Measurements from ENCODE around the gene IL5RA.

Gene IL5RA

DNA sequence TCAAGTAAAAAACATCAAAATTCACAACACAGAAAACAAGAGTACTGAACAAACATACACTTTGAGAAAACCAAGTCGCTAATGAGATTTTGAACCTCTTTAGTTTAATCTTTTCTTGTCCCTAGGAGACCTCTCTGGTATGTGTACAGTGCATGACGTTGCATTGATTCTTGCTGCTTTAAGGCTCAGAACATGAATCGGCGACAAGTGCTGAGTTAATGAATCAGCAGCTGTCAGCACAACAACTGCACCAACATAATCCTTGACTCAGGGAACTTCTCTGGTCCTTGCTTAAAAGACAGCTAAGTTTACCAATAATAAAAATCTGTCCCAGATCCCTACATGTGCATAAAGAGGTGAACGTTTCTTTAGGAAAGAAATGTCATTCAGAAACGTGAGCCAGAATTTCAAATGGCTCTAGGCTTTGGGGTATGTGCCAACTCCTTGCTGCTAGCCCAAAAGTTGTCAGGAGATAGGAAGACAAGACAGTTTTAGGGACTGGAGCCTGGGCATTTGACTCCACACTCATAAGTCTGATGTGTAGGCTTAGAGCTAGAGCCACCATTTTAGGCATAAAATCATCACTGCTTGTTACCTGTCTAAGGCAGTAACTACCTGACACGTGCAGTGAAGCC is 86.9 kb downstream of the IL5RA start:
- Histone ChIP-seq H3K4me3 (ENCODE audit: low read depth in 1 of 2, low read length in 2 of 2) (no peak overlapping the region), H3K9me3 (ENCODE audit: control insufficient read depth in 1 of 2, low read length in 2 of 2) (no peaks in the 10 kb centered on the region), H3K27me3 (ENCODE audit: control insufficient read depth in 1 of 2, insufficient read depth in 2 of 2, low read length in 2 of 2) (no peaks in the 10 kb centered on the region), H3K27ac (ENCODE audit: low read depth, low read length) (no peak overlapping the region), H3K4me1 (ENCODE audit: control insufficient read depth in 1 of 2, insufficient read depth in 2 of 2, low read length in 2 of 2) (no peaks in the 10 kb centered on the region), H3K36me3 (ENCODE audit: control insufficient read depth in 1 of 2, insufficient read depth in 2 of 2, low read length in 2 of 2) (no peaks in the 10 kb centered on the region), H3K9ac (ENCODE audit: low read depth in 1 of 2, low read length in 2 of 2) (no peak overlapping the region)

DNA sequence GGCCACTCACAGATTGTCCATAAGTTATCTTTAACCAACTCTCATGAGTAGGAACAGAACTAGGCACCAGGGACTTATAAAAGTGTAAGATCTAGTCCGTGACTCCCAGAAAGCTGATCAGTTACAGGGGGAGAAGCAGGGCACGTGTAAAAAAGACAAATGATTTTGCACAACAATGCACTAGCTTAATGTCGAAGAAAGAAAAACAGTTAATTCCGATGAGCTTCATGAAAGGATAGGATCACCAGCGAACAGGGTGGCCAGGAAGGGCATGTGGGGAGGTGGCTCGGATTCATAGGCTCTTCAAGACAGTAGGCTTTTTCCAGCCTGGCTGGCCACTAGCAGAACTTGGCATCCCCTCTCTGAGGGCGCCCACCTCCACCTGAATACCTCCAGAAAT is 90.0 kb downstream of the IL5RA start:
- Histone ChIP-seq H3K4me1 (ENCODE audit: control insufficient read depth in 1 of 2, insufficient read depth in 2 of 2, low read length in 2 of 2) (no peaks in the 10 kb centered on the region), H3K4me3 (ENCODE audit: low read depth in 1 of 2, low read length in 2 of 2) (no peak overlapping the region), H3K9ac (ENCODE audit: low read depth in 1 of 2, low read length in 2 of 2) (no peak overlapping the region), H3K27ac (ENCODE audit: low read depth, low read length) (no peak overlapping the region), H3K36me3 (ENCODE audit: control insufficient read depth in 1 of 2, insufficient read depth in 2 of 2, low read length in 2 of 2) (no peaks in the 10 kb centered on the region), H3K9me3 (ENCODE audit: control insufficient read depth in 1 of 2, low read length in 2 of 2) (no peaks in the 10 kb centered on the region), H3K27me3 (ENCODE audit: control insufficient read depth in 1 of 2, insufficient read depth in 2 of 2, low read length in 2 of 2) (no peaks in the 10 kb centered on the region)

Measured in duodenal mucosa (tissue), 2 donors.